ENCODE results near the gene MSGN1.
A peak's percentile ranks its signal among the peaks of the same experiment; 100 is the strongest.

DNA sequence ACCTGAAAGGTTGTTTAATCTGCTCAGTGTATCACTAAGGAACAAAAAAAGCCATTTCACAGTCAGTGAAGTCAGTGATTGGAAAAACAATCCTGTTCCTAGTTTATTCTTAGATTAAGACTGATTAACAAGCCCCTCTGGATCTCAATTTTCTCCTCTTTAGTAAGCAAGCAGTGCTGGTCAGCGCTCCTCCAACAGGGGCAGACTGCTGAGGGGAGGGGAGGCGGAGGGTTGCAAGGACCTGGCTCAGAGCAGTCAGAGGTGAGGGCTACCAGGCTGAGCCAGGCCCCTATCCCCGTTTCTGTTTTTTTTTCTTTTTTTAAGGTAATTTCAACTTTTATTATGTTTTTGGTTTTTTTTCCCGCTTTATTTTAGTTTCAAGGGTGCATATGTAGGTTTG lies 37.5 kb downstream of the MSGN1 start:
- TF ChIP-seq, protein P1, sequence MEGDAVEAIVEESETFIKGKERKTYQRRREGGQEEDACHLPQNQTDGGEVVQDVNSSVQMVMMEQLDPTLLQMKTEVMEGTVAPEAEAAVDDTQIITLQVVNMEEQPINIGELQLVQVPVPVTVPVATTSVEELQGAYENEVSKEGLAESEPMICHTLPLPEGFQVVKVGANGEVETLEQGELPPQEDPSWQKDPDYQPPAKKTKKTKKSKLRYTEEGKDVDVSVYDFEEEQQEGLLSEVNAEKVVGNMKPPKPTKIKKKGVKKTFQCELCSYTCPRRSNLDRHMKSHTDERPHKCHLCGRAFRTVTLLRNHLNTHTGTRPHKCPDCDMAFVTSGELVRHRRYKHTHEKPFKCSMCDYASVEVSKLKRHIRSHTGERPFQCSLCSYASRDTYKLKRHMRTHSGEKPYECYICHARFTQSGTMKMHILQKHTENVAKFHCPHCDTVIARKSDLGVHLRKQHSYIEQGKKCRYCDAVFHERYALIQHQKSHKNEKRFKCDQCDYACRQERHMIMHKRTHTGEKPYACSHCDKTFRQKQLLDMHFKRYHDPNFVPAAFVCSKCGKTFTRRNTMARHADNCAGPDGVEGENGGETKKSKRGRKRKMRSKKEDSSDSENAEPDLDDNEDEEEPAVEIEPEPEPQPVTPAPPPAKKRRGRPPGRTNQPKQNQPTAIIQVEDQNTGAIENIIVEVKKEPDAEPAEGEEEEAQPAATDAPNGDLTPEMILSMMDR (IDR thresholded peaks at IDR 0.05; ENCODE audit: control extremely low read depth in 1 of 3, insufficient read depth in 1 of 3, low read depth in 1 of 3, low read length in 3 of 3), result 0 out of 4 replicates have a peak, but pooled peaks of 1 of the 3 experiments have one; percentile 6
- TF ChIP-seq EZH2 (IDR thresholded peaks at IDR 0.05; ENCODE audit: low read depth, low read length, severe bottlenecking) (no peak), KDM5A (IDR thresholded peaks at IDR 0.05; ENCODE audit: low read length) (no peak), TCF12 (IDR thresholded peaks at IDR 0.05; ENCODE audit: low read depth, low read length) (no peak), YY1 (IDR thresholded peaks at IDR 0.05; ENCODE audit: low read depth, low read length) (no peak), POLR2AphosphoS5 (IDR thresholded peaks at IDR 0.05; ENCODE audit: low read depth, low read length) (no peak), KDM1A (IDR thresholded peaks at IDR 0.05; ENCODE audit: borderline replicate concordance, low read length) (no peak)

Data from H1 (cell line).